DND-41 (cell line): ENCODE data around the gene PLEKHA5.

ENCODE experiments used
- CTCF ChIP-seq: IDR thresholded peaks from 2 replicates; pipeline ENCODE4 v1.5.1; 2012; ENCODE audit warnings: borderline replicate concordance, low read length, moderate library complexity, mild to moderate bottlenecking; ENCODE audit not compliant: poor library complexity, severe bottlenecking; ENCODE audit errors: extremely low read depth
- EZH2 ChIP-seq: IDR thresholded peaks from 3 replicates; pipeline ENCODE4 v1.6.1; 2012; ENCODE audit warnings: borderline replicate concordance, low read depth, mild to moderate bottlenecking, moderate library complexity, low read length, inconsistent platforms; ENCODE audit not compliant: severe bottlenecking

GRCh38 chr12:19155981-19156734 lies 26.6 kb downstream of the PLEKHA5 start:
- TF ChIP-seq EZH2, result no peak
- TF ChIP-seq CTCF, result no peak
